HT1080 (cell line): ENCODE measurements around the gene GSC. TPM values are rescaled to one million over a fixed set of nuclear protein-coding genes. Genes with fewer than 3 reads are reported as not detected.

Experiments used
- DNase-seq: peaks from one replicate; pipeline ENCODE4 v3.0.0-alpha.2; 2015; ENCODE audit warnings: low read depth
- total RNA-seq: library from RNA; depleted of rRNA; stranded (reverse); fragments of >200 nt; shearing (Covaris generic); gene quantifications from 2 replicates; pipeline ENCODE4 v1.2.3, GENCODE V29; 2014

Gene GSC
- total RNA-seq, 1 experiment from 2014 or later = 0.14 TPM

DNA sequence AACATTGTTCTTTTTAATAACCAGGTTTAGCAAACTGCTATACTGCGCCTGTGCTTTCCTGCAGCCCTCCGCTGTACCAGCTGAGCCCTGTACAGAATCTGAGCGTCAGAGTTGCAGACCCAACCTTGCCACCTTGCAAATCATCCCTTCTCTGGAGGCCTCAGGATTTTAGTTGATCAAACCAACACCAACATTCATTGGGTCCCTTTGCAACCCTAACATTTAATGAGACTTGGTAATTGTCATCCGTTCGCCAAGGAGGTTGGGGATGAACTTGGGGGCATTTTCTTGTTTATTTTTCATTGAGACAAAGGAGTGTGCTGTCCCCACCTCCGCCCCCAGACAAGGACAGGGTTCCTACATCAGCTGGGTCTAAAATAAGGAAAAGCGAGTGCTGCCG, 2.6 kb upstream of the GSC start:
- no peak for DNase-seq

DNA sequence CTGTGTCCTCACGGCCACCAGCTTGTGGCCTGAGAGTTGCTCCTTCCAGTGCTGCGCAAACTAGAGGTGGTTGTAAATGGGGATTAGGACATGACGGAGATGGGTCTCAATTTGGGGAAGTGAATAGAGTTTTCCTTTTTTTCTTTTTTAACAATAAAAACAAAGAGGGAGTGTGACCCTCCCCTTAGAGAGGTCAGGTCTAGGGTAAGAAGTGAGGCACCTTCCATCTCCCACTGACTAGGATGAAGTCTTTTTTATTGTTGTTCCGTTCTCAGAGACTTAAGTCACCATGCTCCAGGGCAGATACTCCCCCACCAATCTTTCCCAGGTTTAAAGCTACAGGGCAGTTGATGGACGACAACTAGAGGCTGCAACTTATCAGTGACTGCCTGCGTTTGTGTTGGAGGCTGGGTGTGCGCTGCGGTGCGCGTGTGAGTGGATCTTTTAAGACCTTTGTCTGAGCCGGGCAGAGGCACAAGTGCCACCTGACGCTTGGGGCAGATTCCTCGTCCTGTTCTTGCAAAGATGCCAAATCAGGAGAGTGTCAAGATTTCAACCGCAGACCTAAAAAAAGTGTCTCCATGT, 2.1 kb upstream of the GSC start:
- DNase-seq = no peak

DNA sequence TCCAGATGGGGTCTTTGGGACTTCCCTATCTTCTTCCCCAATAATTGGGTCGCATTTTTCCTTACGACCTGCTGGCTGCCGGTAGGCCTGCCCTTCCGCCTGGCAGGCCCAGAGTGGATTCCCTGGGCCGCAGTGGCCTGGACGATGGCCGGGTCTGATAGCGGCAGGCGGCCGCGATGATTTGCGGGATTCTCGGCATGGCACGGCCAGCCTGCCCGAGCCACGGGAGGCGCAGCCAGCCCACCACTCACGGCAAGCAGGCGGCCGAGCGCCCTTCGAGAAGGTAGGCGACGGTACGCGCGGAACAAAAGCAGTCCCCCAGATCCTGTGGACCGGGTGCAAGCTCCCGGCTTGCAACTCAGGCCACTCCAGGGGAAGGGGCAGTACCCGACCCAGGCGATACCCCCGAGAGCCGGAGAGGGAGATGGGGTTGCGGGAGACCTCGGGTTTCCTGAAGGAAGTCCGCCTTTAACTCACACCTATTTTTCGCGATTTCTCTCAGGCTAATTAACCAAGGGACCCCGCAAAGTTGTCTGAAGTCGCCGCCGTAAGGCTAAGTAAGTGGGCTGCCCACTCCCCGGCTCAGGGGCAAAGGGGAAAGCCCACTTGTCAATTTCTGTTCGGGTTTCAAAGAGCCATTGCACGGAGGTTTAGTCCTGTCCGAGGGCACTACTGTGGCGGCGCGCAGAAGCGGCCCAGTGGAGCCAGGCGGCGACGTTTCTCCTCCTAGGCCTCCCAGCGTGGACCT, 1.4 kb upstream of the GSC start:
- no peak for DNase-seq

DNA sequence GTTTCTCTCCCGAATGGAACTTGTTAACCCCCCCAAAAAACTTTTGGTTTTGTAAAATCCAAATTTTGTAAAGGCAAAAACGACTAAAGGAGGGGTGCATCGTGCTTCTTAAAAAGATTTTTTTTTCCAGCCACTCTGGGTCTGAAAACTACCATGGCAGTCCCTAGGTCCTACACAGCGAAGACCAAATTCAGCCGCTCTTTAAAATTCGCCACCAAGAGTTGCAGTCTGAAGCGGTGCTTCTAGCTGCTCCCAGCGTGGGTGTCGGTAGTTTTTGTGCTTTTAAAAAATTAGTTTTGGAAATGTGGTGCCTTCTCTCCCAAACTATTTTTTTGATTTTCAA, 873 bp upstream of the GSC start:
- DNase-seq = no peak

DNA sequence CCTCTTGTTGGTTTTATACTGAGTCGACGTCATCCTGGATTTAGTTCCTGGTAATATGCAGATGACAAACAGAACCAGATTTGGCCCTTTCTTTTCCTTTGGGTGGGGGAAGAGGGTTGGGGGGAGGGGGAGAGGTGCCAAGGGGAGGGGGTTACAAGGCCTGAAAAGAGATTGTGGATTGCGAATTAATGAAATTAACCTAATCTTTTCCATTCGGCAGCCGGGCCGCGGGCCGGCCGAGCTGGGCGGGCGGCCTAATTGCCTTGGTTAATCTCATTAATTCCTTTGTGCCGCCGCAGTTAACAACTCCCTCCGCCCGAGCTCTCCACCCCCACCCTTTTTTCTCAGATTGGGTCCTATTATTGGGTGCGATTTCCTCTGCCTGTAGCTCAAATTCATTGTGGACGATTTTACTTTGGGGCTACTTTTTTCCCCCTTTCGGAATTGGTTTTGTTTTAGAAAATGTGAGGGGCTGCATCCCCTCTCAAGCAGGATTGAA, 387 bp upstream of the GSC start:
- no peak for DNase-seq

DNA sequence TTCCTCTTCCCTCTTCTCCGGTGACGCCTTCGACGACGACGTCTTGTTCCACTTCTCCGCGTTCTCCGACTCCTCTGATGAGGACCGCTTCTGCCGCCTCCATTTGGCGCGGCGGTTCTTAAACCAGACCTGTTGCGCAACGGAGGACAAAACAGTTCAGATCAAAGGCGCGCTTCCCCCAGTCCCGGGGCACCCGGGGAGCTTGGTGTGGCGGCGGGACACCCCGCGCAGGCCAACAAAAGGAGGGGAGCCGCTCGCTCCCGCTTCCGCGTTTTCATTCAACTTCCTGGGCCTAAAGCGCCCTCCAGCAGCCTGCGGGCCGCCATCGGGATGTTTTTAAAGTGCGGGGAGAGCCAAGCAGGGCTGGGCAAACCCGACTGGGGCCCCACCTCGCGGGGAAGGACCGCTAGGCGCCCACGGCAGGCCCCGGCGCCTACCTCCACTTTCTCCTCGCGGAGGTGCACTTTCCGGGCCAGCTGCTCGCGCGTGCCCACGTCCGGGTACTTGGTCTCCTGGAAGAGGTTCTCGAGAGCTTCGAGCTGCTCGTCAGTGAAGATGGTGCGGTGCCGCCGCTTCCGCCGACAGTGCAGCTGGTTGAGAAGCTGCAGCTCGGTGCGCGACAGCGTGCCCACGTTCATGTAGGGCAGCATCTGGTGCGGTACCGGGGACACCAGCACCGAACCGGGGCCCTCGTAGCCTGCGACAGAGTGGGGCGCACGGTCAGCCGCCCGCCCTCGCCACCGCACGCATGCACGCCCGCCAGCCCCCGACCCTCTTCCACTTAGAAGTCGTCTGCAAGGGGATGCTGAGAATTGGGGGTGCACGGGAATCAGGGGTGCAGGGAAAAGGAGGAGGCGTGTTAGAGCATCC, 1.2 kb downstream of the GSC start:
- DNase-seq = no peak

DNA sequence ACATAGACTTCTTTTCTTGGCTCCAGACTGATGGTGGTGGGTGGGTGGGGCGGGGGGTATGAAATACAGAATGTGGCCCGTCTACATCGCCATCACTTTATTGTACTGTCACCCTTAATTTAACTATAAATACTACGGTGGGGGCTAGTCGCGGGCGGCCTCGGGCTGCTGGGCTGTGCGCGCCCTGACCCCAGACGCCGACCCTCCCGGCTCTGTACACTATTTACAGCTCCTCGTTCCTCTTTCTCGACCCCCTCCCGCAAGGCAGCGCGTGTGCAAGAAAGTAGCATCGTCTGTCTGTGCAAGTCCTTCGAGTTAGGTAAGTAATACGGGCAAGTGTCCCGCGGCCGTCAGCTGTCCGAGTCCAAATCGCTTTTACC, 1.8 kb downstream of the GSC start:
- no peak for DNase-seq

DNA sequence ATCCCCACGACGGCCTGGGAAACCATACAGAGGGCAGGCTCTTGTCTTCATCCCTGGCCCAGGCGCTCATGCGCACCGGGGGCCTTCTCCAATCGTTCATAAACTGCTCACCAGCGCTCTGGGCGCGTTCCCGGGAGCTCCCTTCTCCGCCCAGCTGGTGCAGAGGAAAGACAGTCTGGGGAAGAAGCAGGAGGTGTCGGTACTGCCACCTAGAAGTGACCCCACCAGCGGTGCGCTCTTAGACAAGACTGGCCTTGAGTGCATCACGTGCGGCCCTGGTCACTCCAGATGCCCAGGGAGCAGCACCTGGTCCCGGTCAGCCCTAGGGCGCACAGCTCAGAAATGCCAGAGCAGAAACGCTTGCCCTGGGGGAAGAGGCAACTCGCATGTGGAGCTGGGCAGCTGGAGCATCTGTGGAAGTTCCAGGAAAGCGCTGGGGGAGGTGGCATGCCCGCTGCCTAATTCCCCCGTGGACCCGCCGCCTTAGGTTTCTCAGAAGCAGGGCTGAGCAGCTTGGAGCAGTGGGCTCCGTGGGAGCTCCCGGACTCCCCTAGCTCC, 2.5 kb downstream of the GSC start:
- DNase-seq = no peak

DNA sequence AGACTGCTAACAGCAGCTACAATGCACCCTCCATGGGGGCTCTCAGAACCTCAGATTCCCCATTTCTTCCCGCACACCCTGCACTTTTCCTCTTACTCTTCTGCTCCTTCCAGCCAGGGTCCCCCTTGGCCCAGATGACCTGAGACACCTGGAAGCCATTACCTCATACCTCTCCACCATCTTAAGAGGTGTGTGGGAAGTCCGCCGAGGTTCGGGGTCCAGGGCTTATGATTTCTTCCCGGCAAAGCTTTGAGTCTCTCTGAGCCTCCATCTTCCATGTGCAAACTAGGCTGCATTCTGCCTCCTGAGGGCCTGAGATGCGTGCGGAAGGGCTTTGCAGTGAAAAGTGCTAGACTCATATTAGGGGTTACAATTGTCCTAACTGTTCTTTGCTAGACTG, 5.3 kb downstream of the GSC start:
- DNase-seq = no peak

DNA sequence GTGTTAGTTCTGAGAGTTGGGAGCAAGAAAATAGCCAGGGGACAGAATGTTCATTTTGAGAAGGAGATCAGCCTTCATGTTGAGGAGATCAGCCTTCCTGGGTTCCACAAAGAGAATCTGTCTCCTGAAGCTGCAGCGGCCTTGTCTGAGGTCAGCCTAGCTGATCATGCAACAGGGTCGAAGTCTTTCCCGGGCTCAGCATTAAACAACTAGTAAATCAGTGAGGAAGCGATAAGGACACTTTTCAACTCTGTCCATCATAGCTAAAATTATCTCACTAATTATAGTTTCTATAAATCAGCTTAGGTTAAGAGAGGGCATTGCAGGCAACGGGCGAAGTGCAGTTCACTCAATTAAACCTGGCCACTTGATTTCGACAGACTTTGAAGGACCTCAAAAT, 7.5 kb downstream of the GSC start:
- no peak for DNase-seq

DNA sequence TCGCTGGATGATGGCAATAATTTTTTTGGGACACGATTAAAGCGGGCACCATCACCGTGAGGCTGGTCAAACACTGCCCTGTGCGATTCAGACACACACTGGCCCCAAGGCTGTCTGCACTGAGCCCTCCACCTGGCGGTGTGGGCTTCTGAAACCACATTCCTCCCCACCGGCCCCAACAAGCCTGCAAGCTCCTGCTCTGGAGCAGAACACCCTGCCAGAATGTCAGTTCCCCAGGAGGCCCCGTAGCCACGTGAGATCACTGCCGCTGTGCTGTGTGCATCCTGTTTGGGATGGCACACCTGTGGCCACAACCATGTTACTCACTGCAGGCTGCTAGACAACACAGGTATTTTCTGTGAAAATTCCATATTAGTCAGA, 7.9 kb downstream of the GSC start:
- DNase-seq = no peak

DNA sequence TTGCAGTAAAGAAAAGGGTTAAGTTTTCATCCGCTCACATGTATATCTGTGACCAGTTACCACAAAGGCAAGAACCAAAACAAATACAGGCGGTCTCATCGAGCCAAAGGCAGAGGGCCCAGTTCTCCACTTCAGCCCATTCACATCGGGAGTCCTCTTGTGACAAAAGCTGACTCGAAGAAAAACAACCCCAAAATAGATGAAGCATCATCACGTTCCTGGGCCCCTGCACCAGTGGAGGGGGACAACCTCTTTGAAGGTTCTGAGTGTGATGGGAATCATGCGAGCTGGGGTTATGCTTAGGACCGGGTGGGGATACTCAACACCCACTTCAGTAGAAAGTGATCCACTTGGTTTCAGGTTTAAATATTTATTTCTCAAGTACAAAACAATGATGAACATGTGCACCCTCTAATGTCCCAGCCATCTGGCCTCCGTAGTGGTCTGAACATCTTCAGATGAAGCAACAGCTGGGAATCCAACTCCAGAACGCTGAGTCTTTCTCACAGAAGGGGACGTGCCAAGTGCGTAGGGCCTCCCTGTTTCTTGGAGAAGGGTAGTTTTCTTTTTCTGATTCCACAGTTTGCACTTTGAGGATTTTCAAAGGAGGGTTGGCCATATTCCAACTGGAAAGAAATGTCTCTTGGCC, 8.4 kb downstream of the GSC start:
- DNase-seq = no peak

DNA sequence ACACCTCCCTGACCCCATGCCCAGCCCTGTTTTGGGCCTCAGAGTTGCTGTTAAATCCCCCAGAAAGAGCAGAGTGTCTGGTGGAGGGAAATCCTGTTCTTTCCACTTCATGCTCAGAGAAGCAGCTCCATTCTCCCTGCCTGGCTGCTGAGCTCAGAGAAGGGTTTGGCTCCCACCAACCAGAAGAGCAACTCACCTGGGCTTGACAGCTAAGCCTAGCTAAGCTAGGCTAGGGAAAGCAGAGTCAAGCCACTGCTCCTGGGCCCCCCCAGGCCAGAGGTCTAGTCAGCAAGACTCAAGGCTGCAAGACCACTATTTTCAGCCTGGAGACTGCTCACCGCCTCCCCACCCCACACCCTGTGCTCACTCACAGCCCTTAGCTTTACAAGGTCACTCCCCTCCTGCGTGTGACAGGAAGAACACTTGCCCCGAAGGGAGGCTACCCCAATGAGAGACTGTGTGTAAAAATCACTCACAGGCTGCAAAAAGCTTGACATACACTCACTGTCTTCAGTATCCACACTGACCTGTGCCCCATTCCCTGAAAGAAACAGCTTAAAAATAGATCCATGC, 13.5 kb downstream of the GSC start:
- DNase-seq = no peak

DNA sequence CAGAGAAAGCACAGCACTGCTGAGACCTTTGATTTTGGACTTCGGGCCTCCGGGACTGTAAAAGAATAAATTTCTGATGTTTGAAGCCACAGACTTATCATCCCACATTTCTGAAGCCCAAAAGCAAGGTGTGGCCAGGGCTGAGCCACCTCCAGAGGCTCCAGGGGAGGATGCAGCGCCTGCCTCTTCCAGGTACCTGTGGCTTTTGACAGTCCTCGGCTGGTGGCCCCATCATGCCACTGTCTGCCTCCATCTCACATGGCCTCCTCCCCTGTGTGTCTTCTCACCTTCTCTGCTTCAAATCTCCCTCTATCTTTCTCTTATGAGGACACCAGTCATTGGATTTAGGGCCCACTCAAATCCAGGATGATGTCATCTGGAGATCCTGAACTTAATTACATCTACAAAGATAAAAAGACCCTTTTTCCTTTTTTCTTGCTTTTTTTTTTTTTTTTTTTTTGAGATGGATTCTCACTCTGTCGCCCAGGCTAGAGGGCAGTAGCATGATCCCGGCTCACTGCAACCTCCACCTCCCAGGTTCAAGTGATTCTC, 15.4 kb downstream of the GSC start:
- DNase-seq = no peak

DNA sequence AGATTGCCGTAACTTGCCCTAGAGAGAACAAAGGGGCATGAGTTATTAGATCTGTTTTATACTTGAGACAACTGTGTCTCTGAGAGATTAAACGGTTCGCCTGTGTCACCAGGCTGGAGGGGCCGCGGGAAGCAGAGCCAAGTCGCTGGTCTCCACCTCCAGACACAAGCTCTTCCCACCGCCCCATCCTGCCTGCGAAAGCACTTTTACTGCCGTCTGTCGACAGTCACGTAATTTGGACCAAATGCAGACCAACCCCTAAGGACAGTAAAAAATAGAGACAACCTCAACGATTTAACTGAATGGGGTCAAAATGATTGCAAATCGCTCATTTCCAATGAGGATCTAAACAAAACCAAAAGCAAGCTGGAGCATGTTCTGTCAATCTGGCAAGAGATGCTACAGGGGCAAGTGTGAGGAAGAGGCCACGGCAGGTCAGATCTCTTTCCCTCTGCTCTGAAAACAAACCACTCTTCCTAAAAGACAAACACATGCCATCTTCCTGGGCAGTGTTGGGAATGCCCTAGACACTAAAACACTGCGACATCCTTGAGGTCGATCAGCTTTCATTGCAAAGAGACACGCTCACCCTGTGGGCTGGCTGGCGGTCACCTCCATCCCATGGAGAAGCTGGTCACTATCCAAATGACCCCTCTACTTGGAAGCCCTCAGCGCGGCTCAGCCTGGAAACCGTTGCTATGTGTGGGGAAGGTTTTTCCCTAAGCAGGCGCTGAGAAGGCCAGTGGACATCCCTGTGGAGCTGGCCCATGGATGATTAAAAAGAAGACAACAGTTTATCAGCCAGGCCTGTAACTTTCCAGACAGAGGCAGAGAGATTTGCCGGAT, 17.1 kb downstream of the GSC start:
- no peak for DNase-seq

DNA sequence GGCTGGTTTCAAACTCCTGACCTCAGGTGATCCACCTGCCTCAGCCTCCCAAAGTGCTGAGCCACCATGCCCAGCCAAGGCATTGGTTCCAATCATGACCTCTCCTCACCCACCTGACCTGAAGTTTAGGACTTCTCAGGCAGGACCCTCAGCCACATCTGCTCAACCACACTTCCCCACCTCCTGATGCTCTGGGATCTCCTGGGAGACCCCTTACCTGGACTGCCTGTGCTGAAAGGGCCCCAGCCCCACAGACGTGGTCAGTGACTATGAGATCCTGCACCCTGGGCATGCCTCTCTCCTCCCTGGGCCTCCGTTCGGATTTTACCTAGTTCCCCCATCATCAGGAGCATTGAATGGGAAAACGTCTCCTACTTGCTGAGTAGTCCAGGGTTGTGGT, 18.0 kb downstream of the GSC start:
- no peak for DNase-seq

DNA sequence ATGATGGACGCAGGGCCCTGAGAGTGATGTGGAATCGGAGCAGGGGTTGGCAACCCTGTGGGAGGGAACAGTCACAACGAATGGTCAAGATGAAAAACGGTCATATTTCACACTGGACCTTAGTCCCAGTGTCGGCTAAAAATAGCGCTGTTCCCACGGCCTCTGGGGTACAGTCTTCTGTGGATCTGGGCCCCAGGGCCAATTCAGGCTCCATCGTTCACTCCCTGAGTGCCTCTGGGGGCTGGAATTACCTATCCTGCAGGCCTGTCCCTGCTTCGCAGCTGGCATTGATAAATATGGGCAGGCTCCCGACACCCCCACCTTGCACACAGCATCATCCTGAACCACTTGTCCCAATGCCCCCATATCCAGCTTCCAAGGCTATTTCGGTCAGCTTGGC, 18.6 kb downstream of the GSC start:
- DNase-seq = no peak

DNA sequence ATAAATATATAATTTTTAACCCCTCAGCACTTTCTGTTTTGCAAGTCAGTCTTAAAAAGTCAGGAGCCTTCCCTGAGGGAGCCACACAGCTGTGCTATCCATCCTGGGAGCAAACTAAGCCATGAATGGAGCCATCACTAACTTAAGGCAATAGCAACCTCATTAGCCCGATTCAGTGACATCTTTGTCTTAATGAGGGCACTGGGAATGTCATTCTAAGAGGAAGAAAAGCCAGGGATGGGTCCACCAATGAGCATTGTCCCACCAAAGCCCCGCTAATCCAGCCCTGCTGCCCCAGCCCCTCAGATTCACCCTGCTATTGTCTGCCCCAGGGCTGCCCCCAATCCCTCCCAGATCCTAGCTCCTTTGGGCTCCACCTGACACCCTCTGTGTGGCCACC, 19.5 kb downstream of the GSC start:
- no peak for DNase-seq

DNA sequence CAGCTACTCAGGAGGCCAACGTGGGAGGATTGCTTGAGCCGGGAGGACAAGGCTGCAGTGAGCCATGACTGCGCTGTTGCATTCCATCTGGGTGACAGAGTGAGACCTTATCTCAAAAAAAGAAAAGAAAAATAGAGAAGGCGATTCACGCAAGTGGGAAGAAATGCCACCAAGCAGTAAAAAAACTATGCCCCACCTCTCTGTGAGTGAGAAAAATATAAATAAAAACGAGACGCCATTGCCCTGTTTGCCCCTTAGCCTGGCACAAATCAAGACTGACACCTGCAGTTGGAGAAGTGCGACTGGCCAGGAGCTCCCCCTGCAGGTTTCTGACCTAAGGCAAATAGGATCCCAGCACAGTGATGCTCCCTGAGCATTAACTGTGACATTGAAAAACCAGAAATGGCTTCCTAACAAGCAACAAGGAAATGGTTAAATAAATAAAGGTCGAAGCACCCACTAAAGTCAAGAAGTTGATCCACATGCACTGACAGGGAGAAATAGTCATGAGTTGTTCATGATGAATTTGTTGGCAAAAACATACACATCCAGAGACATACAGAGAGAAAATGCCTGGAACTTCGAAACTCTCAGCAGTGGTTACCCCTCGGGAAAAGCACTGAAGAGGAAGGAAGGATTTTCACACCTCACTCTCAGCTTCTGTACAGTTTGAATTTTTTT, 21.1 kb downstream of the GSC start:
- DNase-seq = peak; percentile 26

DNA sequence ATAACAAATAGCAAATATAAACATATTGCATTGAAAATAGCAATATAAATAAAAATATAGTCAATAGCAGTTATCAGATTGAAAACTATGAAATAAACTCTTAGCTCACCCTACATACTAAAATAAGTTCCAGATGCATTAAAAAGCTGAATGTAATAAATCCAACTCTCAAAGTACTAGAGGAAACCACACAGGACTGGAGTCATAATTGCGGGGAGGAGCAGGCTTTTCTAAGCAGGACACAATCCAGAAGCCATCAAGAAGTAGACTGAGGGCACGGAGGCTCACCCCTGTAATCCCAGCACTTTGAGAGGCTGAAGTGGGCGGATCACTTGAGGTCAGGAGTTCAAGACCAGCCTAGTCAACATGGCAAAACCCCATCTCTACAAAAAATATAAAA, 22.2 kb downstream of the GSC start:
- DNase-seq = no peak
